UCSD-AML1 (cell line): ENCODE measurements around the gene SLA2.
A peak's percentile ranks its signal among the peaks of the same experiment; 100 is the strongest.
"Not testable (repeated sequence)": the region's sequence is repeated elsewhere in the genome, so short reads cannot be mapped to it uniquely, and the experiment has no call there.

Source experiments
- DNase-seq: peaks from one replicate; lab custom pipeline; 2025; ENCODE audit not compliant: unreplicated experiment; lab: John Stamatoyannopoulos, UW

Gene SLA2

GRCh38 chr20:36576081-36576445 lies 69.9 kb downstream of the SLA2 start:
- DNase-seq = no peak

- DNase-seq = peak; percentile 62
These were observed 71.4 kb downstream of the SLA2 start for GRCh38 chr20:36574366-36575135.

GRCh38 chr20:36573798-36574365 lies 72.1 kb downstream of the SLA2 start:
- peak; percentile 66 for DNase-seq

DNA sequence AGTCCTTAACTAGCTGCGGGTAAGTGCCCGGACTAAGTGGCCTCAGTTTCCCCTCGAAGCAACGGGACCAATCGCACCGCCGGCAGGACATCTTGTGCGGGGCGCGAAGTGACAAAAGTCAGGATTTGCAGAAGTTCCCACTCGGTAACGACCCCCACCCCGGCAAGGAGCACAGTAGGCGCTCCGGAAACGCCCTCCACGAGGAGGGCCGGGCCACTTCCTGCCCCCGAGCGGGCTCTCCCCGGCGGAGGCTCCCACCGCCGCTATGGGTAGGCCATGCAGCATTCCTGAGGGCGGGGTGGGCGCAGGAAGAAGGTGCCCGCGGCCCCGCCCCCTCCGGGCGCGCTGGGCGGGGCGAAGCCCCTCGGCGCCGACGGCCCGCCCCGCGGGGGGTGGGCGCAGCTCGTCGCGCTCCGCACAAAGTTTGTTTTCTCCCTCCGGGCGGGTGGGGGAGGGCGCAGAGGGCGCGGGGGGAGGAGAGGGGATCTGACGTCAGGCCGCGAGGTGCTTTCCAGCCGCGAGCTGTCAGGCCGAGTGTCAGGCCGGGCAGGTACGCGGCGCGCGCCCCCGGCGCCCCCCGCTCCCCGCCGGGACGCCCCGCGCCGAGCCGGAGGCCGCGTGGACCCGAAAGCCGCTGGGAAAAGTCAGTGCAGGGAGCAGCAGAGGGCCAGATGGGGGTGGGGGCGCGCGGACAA lies 72.7 kb downstream of the SLA2 start, which contains the start of gene TGIF2:
Gene TGIF2, plus strand, starts transcription at position 495 of the 695 bp plus-strand sequence. CDS start 5,178 bp downstream, outside the sequence.
- peak; percentile 92 for DNase-seq

DNA sequence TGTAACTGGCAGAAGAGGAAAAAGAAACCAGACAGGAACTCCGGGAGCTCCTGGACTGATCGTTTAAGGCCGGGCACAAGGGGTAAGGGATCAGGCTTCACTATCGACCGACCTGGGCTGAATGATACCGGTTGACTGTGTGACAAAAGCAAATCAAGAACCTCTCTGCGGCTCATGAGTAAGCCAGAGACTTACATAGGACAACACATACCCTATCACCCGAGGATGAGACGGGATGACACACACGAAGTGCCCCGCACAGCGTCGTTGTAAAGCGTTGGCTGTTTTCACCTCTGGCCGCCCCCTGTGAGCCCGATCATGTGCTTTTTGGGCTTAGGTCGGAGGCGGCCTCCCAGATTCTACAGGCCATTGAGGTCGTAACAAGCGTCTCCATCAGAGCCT lies 73.3 kb downstream of the SLA2 start:
- no peak for DNase-seq

DNA sequence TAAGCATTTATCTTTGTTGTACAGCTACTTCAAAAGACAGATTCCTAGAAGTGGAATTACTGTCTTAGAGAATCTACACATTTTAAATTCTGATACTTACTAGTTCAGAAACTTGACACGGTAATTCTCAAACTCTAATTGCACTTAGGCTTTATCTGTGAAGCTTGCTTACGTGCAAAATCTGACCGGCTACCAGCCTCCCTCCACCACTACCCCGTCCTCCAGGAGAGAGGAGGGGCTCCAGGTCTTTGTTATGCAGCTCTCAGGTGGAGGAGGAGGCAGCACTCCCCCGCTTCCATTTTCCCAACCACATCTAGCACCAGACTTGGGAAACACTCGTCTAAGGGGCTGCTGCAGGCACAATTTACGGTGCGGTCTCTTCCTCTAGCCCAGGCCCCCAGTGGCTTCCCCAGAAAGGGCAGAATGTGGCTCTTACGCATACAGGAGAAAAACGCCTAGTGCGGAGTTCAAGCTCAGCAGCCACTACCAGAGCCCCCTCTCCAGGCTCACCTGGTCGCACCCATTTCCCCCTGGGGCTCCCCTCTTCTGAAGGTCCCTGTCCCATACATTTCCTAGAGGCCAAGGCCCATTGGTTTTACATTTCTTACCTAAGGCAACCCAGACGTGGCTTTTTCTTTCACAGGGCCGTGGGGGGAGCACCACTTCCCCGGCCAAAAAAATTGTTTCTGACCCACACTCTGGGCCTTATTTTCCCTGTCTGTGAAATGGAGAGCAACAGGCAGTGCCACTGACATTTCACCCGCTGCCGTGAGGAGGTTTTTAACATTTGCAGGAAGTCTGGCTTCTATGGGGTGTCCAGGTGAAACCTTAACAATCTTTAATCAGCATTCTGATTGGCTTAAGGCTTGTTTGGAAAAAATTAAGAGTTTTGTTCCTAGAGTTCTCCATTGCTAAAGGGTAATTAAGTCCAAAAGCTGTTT lies 74.2 kb downstream of the SLA2 start:
- peak; percentile 23 for DNase-seq

DNA sequence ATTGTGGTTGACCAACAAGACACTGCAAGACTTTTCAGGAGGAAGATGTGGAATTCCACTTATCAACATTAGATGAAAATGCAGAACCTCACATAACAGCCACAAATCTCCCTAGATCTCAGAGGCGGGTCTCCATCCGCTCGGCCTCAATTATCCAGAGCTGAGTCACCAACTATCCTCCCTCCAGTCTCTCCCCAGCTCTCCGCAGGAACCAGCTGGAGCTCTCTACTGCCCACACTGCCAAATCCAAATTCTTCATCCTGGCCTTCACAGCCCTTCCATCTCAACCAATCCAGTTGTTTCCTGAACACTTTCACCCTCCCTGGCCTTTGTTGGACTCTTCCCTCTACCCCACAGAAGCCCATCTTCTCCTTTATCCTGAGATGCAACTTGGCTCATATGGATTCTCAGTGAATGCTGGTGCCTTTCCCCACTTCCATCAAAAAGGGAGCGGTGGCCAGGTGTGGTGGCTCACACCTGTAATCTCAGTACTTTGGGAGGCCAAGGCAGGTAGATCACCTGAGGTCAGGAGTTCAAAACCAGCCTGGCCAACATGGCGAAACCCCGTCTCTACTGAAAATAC lies 76.1 kb downstream of the SLA2 start:
- peak; percentile 24 for DNase-seq

GRCh38 chr20:36565520-36565919 lies 80.5 kb downstream of the SLA2 start:
- DNase-seq = no peak

GRCh38 chr20:36564726-36565121 lies 81.3 kb downstream of the SLA2 start:
- not testable (repeated sequence) for DNase-seq

GRCh38 chr20:36564078-36564725 lies 81.8 kb downstream of the SLA2 start:
- not testable (repeated sequence) for DNase-seq

DNA sequence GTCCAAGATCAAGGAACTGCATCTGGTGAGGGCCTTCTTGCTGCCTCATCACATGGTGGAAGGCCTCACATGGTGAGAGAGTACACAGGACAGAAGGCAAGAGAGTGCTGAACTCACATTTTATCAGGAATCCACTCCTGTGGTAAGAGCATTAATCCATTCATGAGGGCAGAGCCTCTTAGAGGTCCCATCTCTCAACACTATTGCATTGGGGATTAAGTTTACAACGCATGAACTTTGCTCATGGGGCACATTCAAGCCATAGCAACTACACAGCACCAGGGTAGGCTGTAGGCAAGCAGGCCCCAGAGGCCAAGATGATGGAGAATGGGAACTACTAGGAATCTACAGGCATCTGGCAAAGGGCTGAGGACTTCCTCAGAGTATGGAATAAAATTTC lies 82.6 kb downstream of the SLA2 start:
- no peak for DNase-seq

DNA sequence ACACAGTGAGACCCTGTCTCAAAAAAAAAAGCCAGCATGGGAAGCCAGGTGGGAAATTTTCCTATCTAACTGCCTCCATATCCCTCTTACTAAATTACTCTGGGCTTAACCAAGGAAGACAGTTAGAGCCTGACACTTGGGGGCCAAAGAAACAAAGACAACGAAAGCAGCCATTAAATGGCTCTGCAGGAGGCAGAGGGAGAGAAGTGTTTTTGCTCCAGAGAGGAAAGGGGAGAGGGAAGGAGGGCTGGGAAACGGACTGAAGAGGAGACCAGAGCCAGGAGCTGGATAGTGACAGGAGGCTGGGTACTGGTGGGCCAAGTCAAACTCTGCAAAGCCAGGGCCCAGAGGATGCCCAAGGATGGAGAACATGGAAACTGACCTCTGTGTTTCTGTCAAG lies 83.3 kb downstream of the SLA2 start:
- no peak for DNase-seq
